ENCODE data around the gene RUSF1.
"Not testable (repeated sequence)": the region's sequence is repeated elsewhere in the genome, so short reads cannot be mapped to it uniquely, and the experiment has no call there.

The RUSF1 gene

GRCh38 chr16:31507929-31508705 is at the start of gene RUSF1:
TSS of gene RUSF1 (minus strand) at chr16:31508391. CDS start at chr16:31508373, 18 bp downstream.
- DNase-seq (ENCODE audit: low read depth in 3 of 3) = peak; percentile 67 to 84 (median 70)

DNA sequence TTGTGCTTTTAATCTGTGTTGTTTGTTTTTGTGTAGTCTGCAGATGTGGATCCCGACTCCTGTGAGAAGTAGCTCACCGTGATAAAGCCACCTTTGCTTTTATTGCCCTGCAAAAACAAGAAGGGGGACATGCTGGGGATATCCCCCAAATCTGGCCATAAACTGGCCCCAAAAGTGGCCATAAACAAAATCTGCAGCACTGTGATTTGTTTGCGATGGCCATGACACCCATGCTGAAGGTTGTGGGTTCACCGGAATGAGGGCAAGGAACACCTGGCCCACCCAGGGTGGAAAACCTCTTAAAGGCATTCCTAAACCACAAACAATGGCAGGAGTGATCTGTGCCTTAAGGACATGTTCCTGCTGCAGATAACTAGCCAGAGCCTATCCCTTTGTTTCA is 34.6 kb upstream of the RUSF1 start:
- DNase-seq (ENCODE audit: low read depth in 3 of 3) = no peak

DNA sequence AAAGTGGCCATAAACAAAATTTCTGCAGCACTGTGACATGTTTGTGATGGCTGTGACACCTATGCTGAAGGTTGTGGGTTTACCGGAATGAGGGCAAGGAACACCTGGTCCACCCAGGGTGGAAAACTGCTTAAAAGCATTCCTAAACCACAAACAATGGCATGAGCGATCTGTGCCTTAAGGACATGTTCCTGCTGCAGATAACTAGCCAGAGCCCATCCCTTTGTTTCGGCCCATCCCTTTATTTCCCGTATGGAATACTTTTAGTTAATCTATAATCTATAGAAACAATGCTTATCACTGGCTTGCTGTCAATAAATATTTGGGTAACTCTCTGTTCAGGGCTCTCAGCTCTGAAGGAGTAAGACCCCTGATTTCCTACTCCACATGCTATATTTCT is 31.6 kb upstream of the RUSF1 start:
- DNase-seq (ENCODE audit: low read depth in 3 of 3) = not testable (repeated sequence)

DNA sequence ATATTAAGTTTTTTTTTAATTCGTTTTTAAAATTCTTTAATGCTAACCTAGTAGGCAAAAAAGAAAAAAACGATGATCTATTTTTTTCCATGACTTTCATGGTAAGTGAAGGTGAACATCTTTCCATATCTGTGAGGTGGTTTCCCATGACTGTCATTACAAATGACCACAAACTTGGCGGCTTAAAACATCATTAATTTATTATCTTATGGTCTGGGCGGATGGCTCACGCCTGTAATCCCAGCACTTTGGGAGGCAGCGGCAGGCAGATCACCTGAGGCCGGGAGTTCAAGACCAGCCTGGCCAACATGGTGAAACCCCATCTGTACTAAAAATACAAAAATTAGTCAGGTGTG is 30.0 kb upstream of the RUSF1 start:
- DNase-seq (ENCODE audit: low read depth in 3 of 3) = not testable (repeated sequence)

- DNase-seq (ENCODE audit: low read depth in 3 of 3) = no peak
These were observed 29.4 kb upstream of the RUSF1 start for GRCh38 chr16:31537362-31538242.

DNA sequence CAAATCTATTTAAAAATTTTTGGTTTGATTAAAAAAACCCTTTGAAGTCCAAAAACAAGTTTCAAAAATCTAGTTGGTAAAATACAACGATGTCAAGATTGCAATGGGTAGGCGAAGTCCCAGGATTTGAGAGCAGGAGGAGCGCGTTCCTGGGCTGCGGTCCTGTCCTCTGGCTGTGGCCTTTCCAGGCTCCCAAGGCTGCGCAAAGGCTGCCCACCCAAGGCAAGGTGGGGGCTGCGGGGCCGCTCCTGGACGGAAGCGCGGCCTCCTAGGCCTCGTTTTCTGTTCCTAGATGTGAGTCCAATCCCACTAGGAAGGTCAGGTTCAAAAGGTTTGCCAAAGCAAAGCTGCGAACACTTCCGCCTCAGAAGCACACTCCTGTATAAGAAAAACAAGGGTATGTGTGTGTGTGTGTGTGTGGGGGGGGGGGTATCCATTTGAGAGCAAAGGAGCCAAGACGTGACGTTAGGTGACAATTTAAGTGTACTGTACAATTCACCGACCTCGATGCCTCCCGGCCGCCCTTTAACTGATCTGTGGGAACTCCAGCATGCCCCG is 28.7 kb upstream of the RUSF1 start:
- no peak for DNase-seq (ENCODE audit: low read depth in 3 of 3)

DNA sequence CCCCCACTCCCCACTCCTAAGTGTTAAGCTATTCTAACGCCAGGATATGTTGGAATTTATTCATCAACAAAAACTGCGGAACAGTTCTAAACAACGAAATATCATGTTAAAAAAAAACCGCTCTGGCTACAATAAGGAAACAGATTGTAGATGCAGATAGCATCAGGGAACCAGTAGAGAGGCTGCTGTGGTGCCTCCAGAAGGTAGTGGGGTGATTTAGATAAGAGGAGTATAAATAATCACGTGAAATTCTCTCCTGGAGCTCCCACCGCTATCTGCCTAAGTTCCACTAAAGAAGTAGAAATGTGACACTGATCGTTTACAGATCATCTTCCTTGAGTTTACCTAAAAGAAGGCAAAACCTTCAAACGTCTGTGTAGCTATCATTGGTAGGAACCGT is 27.5 kb upstream of the RUSF1 start:
- DNase-seq (ENCODE audit: low read depth in 3 of 3) = no peak

- no peak for DNase-seq (ENCODE audit: low read depth in 3 of 3)
These were observed 24.7 kb upstream of the RUSF1 start for GRCh38 chr16:31532896-31533295.

GRCh38 chr16:31532120-31532519 is 23.9 kb upstream of the RUSF1 start:
- DNase-seq (ENCODE audit: low read depth in 3 of 3) = no peak

- no peak for DNase-seq (ENCODE audit: low read depth in 3 of 3)
These were observed 22.9 kb upstream of the RUSF1 start for GRCh38 chr16:31531096-31531495.

- no peak for DNase-seq (ENCODE audit: low read depth in 3 of 3)
These were observed 22.2 kb upstream of the RUSF1 start for GRCh38 chr16:31530405-31530804.

- DNase-seq (ENCODE audit: low read depth in 3 of 3) = no peak
These were observed 21.7 kb upstream of the RUSF1 start for GRCh38 chr16:31529937-31530312.

DNA sequence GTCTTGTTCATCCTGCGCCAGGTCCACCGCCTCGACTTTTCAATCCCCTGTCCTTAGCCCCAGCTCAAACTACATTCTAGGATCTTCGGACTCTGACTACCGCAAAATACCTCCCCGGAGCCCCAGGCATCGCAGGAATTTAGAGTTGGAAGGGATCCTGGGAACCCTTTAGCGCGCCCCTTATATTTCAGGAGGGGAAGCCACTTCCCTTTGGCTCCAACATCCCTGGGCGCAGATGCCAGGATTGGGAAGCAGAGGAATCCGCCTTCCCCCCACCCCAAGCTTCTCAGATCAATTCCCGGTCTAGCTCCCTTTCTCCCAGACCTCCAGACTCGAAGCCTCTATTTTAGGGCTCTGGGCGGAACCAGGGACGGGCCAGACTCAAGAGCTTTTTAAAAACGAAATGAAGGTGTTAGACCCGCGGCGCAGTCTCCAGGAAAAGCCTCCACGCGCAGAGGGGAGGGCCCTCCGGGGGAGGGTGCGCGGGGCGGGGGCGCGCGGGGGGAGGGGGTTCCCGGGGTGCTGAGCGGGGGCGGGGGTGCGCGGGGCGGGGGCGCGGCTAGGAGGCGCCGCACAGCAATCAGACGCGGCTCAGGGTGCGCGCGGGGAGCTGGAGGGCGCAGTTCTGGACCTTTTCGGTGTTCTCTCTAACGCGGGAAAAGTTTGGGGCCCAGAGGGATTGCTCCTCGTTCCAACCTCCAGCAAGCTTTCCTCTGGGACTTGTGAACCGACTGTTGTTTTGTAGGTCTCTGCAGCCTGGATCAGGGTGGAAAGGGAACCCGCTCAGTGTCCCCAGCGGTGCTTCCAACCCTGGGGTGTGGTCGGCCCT is 21.1 kb upstream of the RUSF1 start:
- no peak for DNase-seq (ENCODE audit: low read depth in 3 of 3)

GRCh38 chr16:31528523-31529107 is 20.4 kb upstream of the RUSF1 start:
- no peak for DNase-seq (ENCODE audit: low read depth in 3 of 3)

- no peak for DNase-seq (ENCODE audit: low read depth in 3 of 3)
These were observed 19.6 kb upstream of the RUSF1 start, which contains the start of gene AHSP for GRCh38 chr16:31527734-31528274. TSS of gene AHSP (plus strand) at chr16:31527900. CDS start at chr16:31528140, 240 bp downstream.

DNA sequence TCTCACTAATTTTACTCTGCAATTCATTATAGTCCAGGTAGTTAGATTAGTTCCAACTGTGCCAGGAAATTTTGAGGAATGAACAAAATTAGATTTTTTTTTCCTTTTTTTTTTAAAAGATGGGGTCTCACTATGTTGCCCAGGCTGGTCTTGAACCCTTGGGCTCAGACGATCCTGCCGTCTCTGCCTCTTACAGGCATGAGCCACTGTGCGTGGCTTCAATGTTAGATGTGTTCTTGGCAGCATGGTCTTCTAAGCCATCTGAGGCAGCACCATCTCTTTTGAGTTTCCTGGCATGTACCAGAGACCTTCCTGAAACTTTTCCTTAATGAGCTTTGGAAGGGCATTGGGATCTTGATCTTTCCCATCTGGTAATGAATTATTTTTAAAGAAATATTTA is 16.9 kb upstream of the RUSF1 start:
- DNase-seq (ENCODE audit: low read depth in 3 of 3) = no peak

GRCh38 chr16:31523768-31524167 is 15.6 kb upstream of the RUSF1 start:
- DNase-seq (ENCODE audit: low read depth in 3 of 3) = not testable (repeated sequence)

GRCh38 chr16:31522071-31522470 is 13.9 kb upstream of the RUSF1 start:
- DNase-seq (ENCODE audit: low read depth in 3 of 3) = no peak

GRCh38 chr16:31521368-31521767 is 13.2 kb upstream of the RUSF1 start:
- DNase-seq (ENCODE audit: low read depth in 3 of 3) = no peak

DNA sequence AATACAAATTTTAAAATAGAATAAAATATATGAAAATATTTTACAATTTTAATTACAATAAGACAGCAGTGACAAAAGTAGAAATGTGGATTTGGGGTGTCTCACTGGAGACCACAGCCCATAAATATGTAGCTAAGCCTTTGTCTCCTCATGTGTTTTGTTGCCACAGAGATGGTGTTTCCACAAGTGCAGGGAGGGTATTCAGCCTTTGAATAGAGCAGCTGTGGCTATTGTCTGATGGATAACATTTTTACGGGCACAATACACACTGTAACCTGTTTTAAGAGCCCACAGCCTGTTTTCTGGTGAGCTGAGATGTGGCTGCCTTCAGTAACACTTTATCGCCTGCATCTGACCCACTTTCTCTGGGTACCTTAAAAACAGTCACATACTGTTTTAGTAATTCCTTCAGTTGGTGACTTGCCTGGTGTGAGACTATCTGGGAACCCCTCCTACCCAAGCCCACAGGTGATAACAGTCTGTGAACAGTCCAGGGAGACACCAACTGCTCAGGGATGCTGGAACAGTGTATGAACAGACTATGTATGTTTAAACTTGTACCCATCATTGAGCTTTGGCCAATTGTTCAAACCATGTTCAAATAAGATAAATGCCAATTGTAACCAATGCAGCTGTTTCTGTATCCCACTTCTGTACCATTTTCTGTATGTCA is 11.7 kb upstream of the RUSF1 start:
- DNase-seq (ENCODE audit: low read depth in 3 of 3) = no peak

Measured in stimulated activated CD4-positive, alpha-beta T cell treated with anti-CD3 and anti-CD28 coated beads, TNF-alpha, amount 100 ng/mL, for 24 hours (primary cell).